HG02970 (cell line): ENCODE results near the gene SLC4A5.
"Not testable (repeated sequence)": the region's sequence is repeated elsewhere in the genome, so short reads cannot be mapped to it uniquely, and the experiment has no call there.

Experiments used
- ATAC-seq: cut with Tn5 transposase; IDR thresholded peaks from one replicate; pipeline ENCODE4 v1.9.1; 2021; ENCODE audit warnings: mild to moderate bottlenecking, moderate library complexity, moderate number of reproducible peaks; ENCODE audit not compliant: unreplicated experiment, low FRiP score

SLC4A5 gene

DNA sequence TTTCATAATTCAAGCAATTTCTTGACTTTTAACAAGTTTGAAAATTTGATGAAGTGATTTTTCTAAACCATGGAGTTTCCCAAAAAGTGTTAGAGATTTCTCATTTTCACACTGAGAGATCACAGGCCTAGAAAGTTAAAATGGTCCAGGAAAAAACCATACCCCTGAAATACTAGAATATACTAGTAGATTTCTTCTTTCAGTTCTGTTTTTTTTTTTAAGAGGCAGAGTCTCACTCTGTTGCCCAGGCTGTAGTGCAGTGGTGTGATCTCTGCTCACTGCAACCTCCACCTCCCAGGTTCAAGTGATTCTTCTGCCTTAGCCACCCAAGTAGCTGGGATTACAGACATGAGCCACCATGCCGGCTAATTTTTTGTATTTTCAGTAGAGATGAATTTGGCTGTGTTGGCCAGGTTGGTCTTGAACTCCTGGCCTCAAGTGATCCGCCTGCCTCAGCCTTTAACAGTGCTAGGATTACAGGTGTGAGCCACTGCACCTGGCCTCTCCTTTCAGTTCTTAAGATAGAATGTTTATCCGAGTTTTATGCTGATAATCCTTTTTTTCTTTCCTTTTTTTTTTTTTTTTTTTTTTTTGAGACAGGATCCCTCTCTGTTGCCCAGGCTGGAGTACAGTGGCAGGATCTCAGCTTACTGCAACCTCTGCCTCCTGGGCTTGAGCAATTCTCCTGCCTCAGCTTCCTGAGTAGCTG is 130.4 kb downstream of the SLC4A5 start:
- no peak for ATAC-seq

GRCh38 chr2:74206180-74206688 is 137.0 kb downstream of the SLC4A5 start:
- no peak for ATAC-seq

DNA sequence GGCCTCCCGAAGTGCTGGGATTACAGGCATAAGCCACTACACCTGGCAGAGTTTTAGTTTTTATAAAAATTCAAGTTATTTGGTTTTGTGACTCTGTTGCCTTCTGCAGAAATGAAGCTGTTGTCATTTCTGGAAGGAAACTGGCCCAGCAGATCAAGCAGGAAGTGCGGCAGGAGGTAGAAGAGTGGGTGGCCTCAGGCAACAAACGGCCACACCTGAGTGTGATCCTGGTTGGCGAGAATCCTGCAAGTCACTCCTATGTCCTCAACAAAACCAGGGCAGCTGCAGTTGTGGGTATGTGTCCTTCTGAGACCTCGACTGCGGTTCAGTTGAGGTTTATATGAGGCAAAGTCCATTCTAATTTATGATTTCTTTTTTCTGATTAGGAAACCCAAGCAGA is 137.6 kb downstream of the SLC4A5 start:
- no peak for ATAC-seq

DNA sequence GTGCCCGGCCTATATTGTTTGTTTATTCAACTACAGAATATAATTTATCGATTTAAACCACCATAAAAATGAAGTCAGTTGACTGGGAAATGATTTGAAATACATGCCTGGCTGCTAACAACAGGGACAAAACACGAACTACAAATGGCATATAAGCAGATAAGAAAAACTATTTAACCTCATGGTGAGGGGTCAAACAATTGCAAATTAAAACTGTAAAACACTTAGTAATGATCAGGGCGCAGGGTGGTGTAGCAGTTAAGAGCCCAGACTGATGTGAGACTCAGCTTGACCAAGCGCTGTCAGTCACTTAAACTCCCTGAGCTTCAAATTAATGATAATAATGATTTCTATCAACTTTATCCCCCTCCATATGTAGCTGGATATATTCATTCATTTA is 138.1 kb downstream of the SLC4A5 start:
- ATAC-seq, result no peak

DNA sequence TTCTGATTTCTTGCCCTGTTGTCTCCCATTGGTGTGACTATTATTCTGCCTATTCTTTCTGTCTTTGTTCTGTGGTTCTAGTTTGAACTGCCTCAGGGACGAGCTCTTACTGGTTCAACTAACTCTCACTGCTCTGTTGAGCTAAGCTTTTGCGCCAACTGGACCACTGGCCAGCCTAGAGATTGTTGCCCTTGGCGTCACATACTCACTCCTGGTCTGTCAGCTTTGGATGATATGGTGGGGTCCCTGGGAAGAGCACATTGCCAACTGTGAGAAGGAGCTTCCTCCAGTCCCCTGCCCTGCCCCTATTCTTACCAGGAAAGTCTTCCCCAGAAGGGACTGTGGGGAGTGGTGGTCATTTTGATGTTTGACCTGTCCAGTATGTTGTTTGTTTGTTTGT is 138.8 kb downstream of the SLC4A5 start:
- ATAC-seq, result no peak

DNA sequence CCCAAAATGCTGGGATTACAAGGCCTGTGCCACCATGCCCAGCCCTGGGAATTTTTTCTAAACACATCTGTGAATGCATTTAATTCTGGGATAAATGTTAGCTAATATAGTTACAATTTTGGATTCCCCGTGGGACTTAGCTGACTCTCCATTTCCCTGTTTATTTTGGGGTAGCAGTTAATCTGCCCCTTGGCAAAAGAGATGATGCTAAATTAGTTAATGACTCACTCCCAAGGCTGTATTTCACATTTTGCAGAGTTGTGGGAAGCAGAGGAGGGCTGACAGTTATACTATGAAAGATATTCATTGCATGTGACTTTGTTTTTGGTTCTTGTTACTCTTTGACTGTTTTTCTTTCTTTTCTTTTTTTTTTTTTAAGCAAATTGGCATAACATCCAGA is 141.6 kb downstream of the SLC4A5 start:
- no peak for ATAC-seq

DNA sequence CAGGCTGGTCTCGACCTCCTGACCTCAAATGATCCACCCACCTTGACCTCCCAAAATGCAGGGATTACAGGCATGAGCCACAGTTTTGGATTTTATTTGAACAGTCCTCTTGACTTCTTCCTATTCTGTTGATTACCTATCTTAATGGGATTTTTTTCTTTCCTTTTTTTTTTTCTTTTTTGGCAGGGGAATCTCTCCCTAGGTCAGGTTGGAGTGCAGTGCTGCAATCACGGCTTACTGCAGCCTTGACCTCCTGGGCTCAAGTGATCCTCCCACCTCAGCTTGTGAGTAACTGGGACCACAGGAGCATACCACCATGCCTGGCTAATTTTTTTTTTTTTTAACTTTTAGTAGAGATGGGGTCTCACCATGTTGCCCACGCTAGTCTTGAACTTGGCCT is 142.0 kb downstream of the SLC4A5 start:
- no peak for ATAC-seq

DNA sequence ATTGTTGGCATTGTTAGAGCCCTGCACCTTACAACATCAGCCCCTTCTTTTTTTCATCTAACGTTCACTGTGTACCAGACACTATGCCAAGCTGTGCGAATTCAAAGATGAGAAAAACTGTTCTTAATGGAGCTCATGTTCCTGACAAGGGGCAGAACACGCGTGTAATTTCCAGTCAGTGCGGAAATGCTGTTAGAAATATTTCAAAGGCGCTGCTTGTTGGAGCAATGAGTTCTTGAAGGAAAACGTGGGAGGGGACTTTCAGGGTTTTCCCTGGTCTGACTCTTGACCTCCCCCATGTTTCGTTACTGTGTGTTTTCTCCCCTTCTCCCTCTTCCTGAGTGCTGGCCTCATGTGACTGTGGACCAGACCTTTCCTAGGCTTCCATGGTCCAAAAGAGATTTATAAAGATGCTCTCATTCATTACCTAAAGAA is 143.3 kb downstream of the SLC4A5 start:
- ATAC-seq, result no peak

- no peak for ATAC-seq
These were observed 143.9 kb downstream of the SLC4A5 start for GRCh38 chr2:74199275-74199701.

- ATAC-seq, result peak; percentile 70
These were observed 144.5 kb downstream of the SLC4A5 start, which contains the start of gene MTHFD2 for GRCh38 chr2:74198461-74199274. Gene MTHFD2 (plus strand): TSS chr2:74198615. CDS start chr2:74198642, 27 bp downstream.

DNA sequence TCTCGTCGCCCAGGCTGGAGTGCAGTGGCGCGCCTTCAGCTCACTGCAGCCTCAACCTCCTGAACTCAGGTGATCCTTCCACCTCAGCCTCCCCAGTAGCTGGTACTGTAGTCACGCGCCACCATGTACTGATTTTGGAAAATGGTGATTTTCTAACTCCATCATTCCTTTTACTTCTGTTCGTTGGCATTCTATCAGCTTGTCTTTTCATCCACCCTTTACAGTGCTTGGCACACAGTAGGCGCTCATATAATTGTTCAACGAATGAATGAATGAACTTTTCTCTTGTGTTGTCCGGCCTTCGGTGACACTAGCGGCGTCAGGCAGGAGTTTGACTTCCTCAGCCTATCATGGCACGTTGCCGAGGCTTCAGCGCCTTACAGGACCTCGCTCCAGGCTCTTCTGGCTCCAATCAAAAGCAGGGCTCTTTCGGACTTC is 145.2 kb downstream of the SLC4A5 start:
- ATAC-seq, result no peak

GRCh38 chr2:74197049-74197448 is 146.2 kb downstream of the SLC4A5 start:
- ATAC-seq, result no peak

GRCh38 chr2:74194799-74195198 is 148.4 kb downstream of the SLC4A5 start:
- no peak for ATAC-seq

GRCh38 chr2:74191596-74192380 is 151.4 kb downstream of the SLC4A5 start:
- ATAC-seq, result no peak

DNA sequence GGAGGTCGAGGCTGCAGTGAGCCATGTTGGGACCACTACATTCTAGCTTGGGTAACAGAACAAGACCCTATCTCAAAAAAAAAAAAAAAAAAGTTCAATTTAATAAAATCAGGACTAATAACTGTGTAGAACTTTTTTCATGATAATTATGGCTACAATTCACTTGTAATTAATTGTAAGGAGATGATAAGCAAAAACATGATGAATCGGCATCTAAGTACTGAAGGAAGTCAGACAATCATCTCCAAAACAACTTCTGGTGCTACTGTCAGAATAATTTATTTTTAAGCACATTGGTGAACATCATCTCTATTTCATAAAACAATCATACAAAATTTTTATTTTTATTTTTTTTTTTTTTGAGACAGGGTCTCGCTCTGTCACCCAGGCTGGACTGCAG is 154.5 kb downstream of the SLC4A5 start:
- ATAC-seq, result no peak

DNA sequence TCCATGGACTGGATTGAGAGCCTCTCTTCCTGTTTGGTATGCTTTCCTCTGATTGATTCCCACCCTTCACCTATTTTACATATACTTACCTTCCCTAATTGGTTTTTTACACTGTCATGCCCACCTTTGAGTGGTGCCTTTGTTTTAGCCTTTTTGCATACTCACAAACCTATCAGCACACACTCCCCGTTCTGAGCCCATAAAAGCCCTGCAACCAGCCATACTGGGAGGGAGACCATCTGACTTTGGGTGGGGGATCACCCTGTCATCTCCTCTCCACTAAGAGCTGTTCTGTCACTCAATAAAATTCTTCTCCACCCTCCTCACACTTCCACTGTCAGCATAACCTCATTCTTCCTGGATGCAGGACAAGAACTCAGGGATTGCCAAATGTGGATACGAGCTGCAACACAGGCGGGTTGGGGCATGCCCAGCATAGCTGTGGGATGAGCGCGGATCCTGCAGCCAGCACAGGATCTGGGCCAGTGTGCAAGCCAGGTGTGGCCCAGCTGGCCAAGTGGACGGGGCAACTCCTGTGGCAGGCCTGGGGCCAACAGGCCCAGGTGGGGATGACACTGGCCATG is 155.1 kb downstream of the SLC4A5 start:
- ATAC-seq, result no peak

DNA sequence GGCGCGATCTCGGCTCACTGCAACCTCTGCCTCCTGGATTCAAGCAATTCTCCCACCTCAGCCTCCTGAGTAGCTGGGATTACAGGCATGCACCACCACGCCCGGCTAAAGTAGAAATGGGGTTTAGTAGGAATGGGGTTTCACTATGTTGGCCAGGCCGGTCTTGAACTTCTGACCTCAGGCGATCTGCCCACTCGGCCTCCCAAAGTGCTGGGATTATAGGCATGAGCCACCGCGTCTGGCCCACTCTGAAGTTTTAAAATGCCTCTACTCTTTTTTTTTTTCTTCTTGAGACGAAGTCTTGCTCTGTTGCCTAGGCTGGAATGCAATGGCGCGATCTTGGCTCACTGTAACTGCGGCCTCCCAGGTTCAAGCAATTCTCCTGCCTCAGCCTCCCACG is 156.5 kb downstream of the SLC4A5 start:
- not testable (repeated sequence) for ATAC-seq

DNA sequence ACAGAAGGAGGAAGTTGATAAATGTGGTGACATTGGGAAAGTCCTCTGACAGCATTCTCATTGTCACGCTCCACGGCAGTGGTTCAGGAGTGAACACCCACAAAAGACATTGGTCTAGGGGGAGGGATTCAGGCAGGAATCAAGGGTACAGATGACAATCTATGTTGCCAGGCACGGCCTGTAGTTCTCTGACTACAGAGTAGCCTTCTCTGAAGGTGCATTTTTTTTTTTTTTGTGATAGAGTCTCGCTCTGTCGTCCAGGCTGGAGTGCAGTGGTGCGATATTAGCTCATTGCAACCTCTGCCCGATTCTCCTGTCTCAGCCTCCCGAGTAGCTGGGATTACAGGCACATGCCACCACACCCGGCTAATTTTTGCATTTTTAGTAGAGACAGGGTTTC is 157.2 kb downstream of the SLC4A5 start:
- peak; percentile 60 for ATAC-seq

- ATAC-seq, result no peak
These were observed 159.3 kb downstream of the SLC4A5 start for GRCh38 chr2:74183878-74184277.

DNA sequence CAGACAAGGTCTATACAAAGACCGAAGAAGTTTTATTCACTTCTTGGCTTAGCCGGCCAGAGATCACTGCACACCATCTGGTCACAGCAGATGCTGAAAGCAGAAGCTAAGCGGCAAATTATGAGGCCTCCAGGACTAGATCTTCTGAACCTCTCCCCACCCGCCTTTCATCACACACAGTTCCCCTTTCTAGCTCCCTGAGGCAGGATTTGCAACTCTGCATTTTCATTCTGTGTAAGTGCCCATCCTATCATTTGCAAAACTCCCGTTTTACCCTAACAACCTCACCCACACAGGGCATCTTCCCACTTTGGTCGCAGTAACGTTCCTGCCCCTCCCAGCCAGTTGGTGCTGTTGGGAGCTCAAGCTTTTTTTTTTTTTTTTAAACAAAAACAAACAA is 161.5 kb downstream of the SLC4A5 start:
- ATAC-seq, result no peak
